Right lobe of liver (tissue), 6 donors: ENCODE results near the gene TIMM44. TPM values are rescaled to one million over a fixed set of nuclear protein-coding genes. Genes with fewer than 3 reads are reported as not detected.

Source experiments
- ATAC-seq, 4 donors: fragments of 200-7000 bp; cut with Tn5 transposase; one replicate each; pipeline ENCODE4 v1.9.1; 2020; ENCODE audit warnings: mild to moderate bottlenecking in 4 of 4, moderate library complexity in 4 of 4
- DNase-seq, 3 donors: peaks; one replicate each; pipeline ENCODE4 v3.0.0-alpha.2; 2020
- H3K27ac ChIP-seq, 3 donors: fragments of 200-600 bp; one replicate each; pipeline ENCODE4 v1.8.0; 2022
- H3K27me3 ChIP-seq, 2 donors: fragments of 200-600 bp; one replicate each; pipeline ENCODE4 v1.8.0; 2022
- H3K36me3 ChIP-seq, 4 donors: fragments of 200-600 bp; sonication (generic) in 1 of 4; one replicate each; pipeline versions ENCODE4 v1.5.1 to v1.8.0; 2017 to 2022; ENCODE audit warnings: control low read depth in 1 of 4
- H3K4me1 ChIP-seq, 4 donors: fragments of 200-600 bp; sonication (generic) in 1 of 4; one replicate each; pipeline versions ENCODE4 v1.5.1 to v1.8.0; 2017 to 2022; ENCODE audit warnings: control low read depth in 1 of 4
- H3K4me3 ChIP-seq, 3 donors: fragments of 200-600 bp; one replicate each; pipeline ENCODE4 v1.8.0; 2022
- H3K9me3 ChIP-seq, 4 donors: fragments of 200-600 bp; sonication (generic) in 1 of 4; one replicate each; pipeline versions ENCODE4 v1.5.1 to v1.8.0; 2017 to 2022; ENCODE audit warnings: control low read depth in 1 of 4
- CTCF ChIP-seq, 4 donors: fragments of 200-600 bp in 3 of 4; fragments of 450-650 bp in 1 of 4; IDR thresholded peaks; one replicate each; pipeline versions ENCODE4 v1.5.1 to v1.8.0; 2016 to 2022; ENCODE audit warnings: antibody characterized with exemption in 4 of 4, mild to moderate bottlenecking in 2 of 4
- POLR2A ChIP-seq: fragments of 450-650 bp; IDR thresholded peaks from one replicate; pipeline ENCODE4 v1.6.1; 2017; ENCODE audit warnings: antibody characterized with exemption, mild to moderate bottlenecking
- WGBS: methylation state at CpG from one replicate; pipeline ENCODE4 v1.1.6; 2018; ENCODE audit warnings: low coverage, low lambda C conversion rate; ENCODE audit not compliant: insufficient coverage; ENCODE audit errors: missing lambda C conversion rate; 5-methylcytosine and 5-hydroxymethylcytosine counted together
- intact Hi-C, 2 donors: fragments of 100-400 bp; cut with DNase I; formaldehyde crosslinking; loops; one replicate each; pipeline versions ENCODE4 v1.11.2 to v1.14.1; 2022
- total RNA-seq, 6 experiments: library from RNA; depleted of rRNA in 2 of 6; stranded (reverse); fragments of >200 nt in 2 of 6; fragmentation: NEBNext Ultra II Directional in 3 of 6; extraction: Animal tissue kit (Norgen Biotek cat#: 25700) in 3 of 6; gene quantifications; one replicate each; pipeline versions ENCODE4 v1.1.0 to v1.2.4, GENCODE V29; 2016 to 2023
- donor health status: DM: no; HTN: yes; CAD: no.
- donor health status: DM: no; HTN: no; CAD: no.
- donor health status: DM: no; HTN: no; CAD: no.
- donor health status: DM: no; HTN: yes; CAD: no.
- donor health status: DM: no; HTN: yes; CAD: no.

TIMM44 gene
- total RNA-seq, 6 experiments from 2014 or later = 26.1 to 41.7 (median 36.9) TPM

- H3K4me1 ChIP-seq = peaks cover 0 to 38% (median 15%) of the 10 kb centered on the region in 4 donors
- 84% methylated on average over 3 of the region's 4 CpGs for WGBS
- DNase-seq (peak in 1 of 3 donors; percentile 7), ATAC-seq (no peak)
- peaks cover 0 to 18% (median under 1%) of the 10 kb centered on the region in 4 donors for H3K36me3 ChIP-seq
- intact Hi-C loops = no loop called here
- TF ChIP-seq POLR2A = no peak
- TF ChIP-seq CTCF (IDR thresholded peaks at IDR 0.05) = no peak
- H3K4me3 ChIP-seq = no peak overlapping the region
- no peaks in the 10 kb centered on the region for H3K27me3 ChIP-seq
- H3K27ac ChIP-seq = no peak overlapping the region
- no peaks in the 10 kb centered on the region for H3K9me3 ChIP-seq
Measured at GRCh38 chr19:7976461-7976860, 33.0 kb upstream of the TIMM44 start.

DNA sequence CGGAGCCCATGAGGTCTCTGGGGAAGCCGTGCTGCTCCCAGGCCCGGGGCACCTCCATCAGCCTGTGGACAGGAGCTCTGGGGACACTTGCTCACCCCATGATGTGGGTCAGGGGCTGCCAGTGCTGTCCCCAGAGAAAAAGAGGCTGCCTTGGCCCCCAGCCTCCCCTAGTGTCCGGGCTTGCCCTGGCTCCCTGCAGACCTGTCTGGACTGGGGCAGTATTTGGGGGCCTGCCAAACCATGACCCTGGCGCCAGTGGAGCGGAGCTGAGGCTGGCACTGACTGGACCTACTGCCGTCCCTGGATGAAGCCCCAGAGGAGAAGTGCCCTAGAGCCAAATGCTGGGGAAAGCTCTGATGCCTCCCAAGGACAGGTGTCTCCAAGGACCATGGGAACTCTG is 31.6 kb upstream of the TIMM44 start:
- Histone ChIP-seq H3K27ac (no peak overlapping the region), H3K4me1 (peaks cover 0 to 31% (median 10%) of the 10 kb centered on the region in 4 donors), H3K27me3 (no peaks in the 10 kb centered on the region), H3K9me3 (no peaks in the 10 kb centered on the region), H3K4me3 (no peak overlapping the region), H3K36me3 (peaks cover 0 to 11% (median under 1%) of the 10 kb centered on the region in 4 donors)
- no peak for TF ChIP-seq CTCF (IDR thresholded peaks at IDR 0.05)
- TF ChIP-seq POLR2A = no peak
- ATAC-seq = no peak
- intact Hi-C loops = no loop called here
- WGBS = 20% methylated on average over 1 of the region's 7 CpGs
- peak in 1 of 3 donors; percentile 24 for DNase-seq

DNA sequence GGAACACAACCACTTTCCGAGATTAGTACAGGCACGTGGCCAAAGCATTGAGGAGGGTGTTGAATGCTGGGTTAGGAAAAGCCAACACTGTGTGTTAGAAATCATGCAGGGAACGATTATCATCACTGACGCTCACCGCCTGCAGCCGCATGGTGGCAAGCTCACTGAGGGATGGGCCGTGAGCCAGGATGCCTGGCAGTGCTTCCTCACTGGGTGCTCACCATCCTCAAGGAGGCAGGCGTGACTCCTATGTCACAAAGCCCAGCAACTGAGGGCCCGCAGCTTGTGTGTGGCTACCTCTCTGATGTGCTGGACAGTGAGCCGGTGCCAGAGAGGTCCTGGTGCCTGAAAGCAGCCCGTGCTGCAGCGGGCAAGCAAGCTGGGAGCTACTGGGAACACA is 30.4 kb upstream of the TIMM44 start:
- no peak for ATAC-seq
- 100% methylated on average over 2 of the region's 12 CpGs for WGBS
- H3K4me1 ChIP-seq = peaks cover 0 to 20% (median 4%) of the 10 kb centered on the region in 4 donors
- no peaks in the 10 kb centered on the region for H3K27me3 ChIP-seq
- DNase-seq = peak in 1 of 3 donors; percentile 14
- H3K27ac ChIP-seq = no peak overlapping the region
- peaks cover 0 to 8% (median 0%) of the 10 kb centered on the region in 4 donors for H3K36me3 ChIP-seq
- no peak for TF ChIP-seq CTCF (IDR thresholded peaks at IDR 0.05)
- no peak for TF ChIP-seq POLR2A
- intact Hi-C loops = no loop called here
- H3K4me3 ChIP-seq = no peak overlapping the region
- no peaks in the 10 kb centered on the region for H3K9me3 ChIP-seq

DNA sequence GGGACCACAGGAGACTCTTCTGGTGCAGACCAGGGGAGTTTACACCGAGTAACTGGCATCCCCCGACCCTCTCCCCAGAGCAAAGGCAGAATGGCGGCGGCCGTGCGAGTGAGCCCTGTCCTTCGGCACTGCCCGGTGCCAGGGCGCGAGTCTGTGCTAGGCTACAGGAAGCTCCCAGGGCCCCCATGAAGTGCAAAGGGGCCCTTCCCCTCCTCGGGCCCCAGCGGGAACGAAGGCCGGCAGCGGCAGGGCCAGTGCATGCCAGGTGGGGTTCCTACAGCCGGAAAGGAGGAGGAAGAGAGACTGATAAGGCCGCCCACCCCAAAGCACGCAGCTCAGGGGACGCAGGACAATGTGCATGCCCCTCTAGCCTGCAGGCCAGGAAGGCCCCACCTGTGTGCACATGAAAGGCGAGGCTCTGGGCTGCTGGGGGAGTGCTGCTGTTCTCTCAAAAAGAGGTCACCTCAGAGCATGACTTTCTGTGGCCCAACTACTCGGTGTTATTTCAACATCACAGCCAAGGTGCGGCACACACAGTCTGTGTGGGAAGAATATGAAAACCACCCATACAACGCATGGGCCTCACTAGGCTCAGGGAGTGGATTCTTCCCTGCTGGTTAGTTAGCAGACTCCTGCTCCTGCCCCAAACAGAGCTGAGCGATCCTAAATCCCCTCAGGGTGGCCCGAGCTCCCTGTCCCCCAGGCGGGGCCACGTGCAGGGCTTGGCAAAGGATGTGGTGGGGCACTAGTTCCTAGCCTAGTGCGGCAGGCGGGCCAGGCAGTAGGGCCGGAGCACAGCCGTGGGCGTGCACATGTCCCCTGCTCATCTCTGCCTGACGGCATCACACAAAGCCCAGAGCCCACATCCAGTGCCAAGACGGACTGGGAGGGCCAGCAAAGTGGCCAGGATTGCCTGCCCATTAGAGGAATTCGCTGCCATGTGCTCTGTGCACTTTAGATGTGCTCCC is 28.4 kb upstream of the TIMM44 start:
- H3K4me1 ChIP-seq = peaks cover 0 to 14% (median 3%) of the 10 kb centered on the region in 4 donors
- no peak overlapping the region for H3K4me3 ChIP-seq
- H3K27ac ChIP-seq = no peak overlapping the region
- H3K27me3 ChIP-seq = no peaks in the 10 kb centered on the region
- H3K9me3 ChIP-seq = no peaks in the 10 kb centered on the region
- ATAC-seq (peak; percentile 62 to 84 (median 78)), DNase-seq (peak in 2 of 3 donors; percentile 57 to 74)
- 26% methylated on average over 12 of the region's 35 CpGs for WGBS
- peaks cover 0 to 17% (median 0%) of the 10 kb centered on the region in 4 donors for H3K36me3 ChIP-seq
- intact Hi-C loops = no loop called here
- TF ChIP-seq CTCF (IDR thresholded peaks at IDR 0.05) = peak in 1 of 4 donors; percentile 4
- no peak for TF ChIP-seq POLR2A
